ENCODE data around the gene FRMD4A. TPM values are rescaled to one million over a fixed set of nuclear protein-coding genes. Genes with fewer than 3 reads are reported as not detected.

The FRMD4A gene
- total RNA-seq, 1 experiment from 2014 or later = 7.1 TPM

- no peak overlapping the region for H3K27ac ChIP-seq (ENCODE audit: low read length)
- intact Hi-C loops (cut with micrococcal nuclease) = no loop called here
- CTCF ChIA-PET = no interaction called here
These were observed 488.6 kb downstream of the FRMD4A start for GRCh38 chr10:13842117-13842516.

GRCh38 chr10:13840036-13840435 is 490.7 kb downstream of the FRMD4A start:
- POLR2A ChIA-PET (ENCODE audit: unreplicated experiment) = no interaction called here
- no peak overlapping the region for H3K4me2 ChIP-seq (ENCODE audit: low read length)
- CTCF ChIA-PET = no interaction called here

More at GRCh38 chr10:13842117-13842516, 488.6 kb downstream of the FRMD4A start:
- Histone ChIP-seq H3F3A (ENCODE audit: low read length, unreplicated experiment) (no peaks in the 10 kb centered on the region), H3K4me2 (ENCODE audit: low read length) (no peak overlapping the region), H3K9me2 (replicated peaks; ENCODE audit: low read length) (no peaks in the 10 kb centered on the region), H2AFZ (ENCODE audit: low read length) (no peak overlapping the region), H4K20me1 (ENCODE audit: low read length) (no peaks in the 10 kb centered on the region), H3K27me3 (ENCODE audit: low read length) (no peaks in the 10 kb centered on the region), H3K9ac (ENCODE audit: low read length) (no peak overlapping the region), H3K79me2 (ENCODE audit: low read length) (no peaks in the 10 kb centered on the region), H3K36me3 (ENCODE audit: low read depth, low read length) (no peaks in the 10 kb centered on the region), H3K9me3 (ENCODE audit: low read length) (no peaks in the 10 kb centered on the region), H3K4me1 (ENCODE audit: insufficient read depth, low read length) (peaks cover 5% of the 10 kb centered on the region; the same call in 1 of the 2 replicates), H3K4me3 (ENCODE audit: low read length) (no peak overlapping the region)
- DNase-seq (no peak), ATAC-seq (no peak)
- BruUV-seq (replicated peaks) = no TSS peak
- TF ChIP-seq EZH2phosphoT487 (IDR thresholded peaks at IDR 0.05; ENCODE audit: borderline replicate concordance, low read length) (no peak), CTCF (conservative IDR thresholded peaks at IDR 0.05; ENCODE audit: low read depth, low read length) (no peak), EZH2 (IDR thresholded peaks at IDR 0.05; ENCODE audit: low read length, unreplicated experiment) (no peak)
- POLR2A ChIA-PET (ENCODE audit: unreplicated experiment) = no interaction called here

More at GRCh38 chr10:13840036-13840435, 490.7 kb downstream of the FRMD4A start:
- Histone ChIP-seq H3K4me3 (ENCODE audit: low read length) (no peak overlapping the region), H3K27me3 (ENCODE audit: low read length) (no peaks in the 10 kb centered on the region), H3K9me3 (ENCODE audit: low read length) (no peaks in the 10 kb centered on the region), H4K20me1 (ENCODE audit: low read length) (no peaks in the 10 kb centered on the region), H3K9ac (ENCODE audit: low read length) (no peak overlapping the region), H3K4me1 (ENCODE audit: insufficient read depth, low read length) (peaks cover 5% of the 10 kb centered on the region; the same call in 1 of the 2 replicates), H2AFZ (ENCODE audit: low read length) (no peak overlapping the region), H3K79me2 (ENCODE audit: low read length) (no peaks in the 10 kb centered on the region), H3K27ac (ENCODE audit: low read length) (no peak overlapping the region), H3K36me3 (ENCODE audit: low read depth, low read length) (no peaks in the 10 kb centered on the region), H3K9me2 (replicated peaks; ENCODE audit: low read length) (no peaks in the 10 kb centered on the region), H3F3A (ENCODE audit: low read length, unreplicated experiment) (no peaks in the 10 kb centered on the region)
- TF ChIP-seq EZH2phosphoT487 (IDR thresholded peaks at IDR 0.05; ENCODE audit: borderline replicate concordance, low read length) (no peak), EZH2 (IDR thresholded peaks at IDR 0.05; ENCODE audit: low read length, unreplicated experiment) (no peak), CTCF (conservative IDR thresholded peaks at IDR 0.05; ENCODE audit: low read depth, low read length) (no peak)
- DNase-seq (no peak), ATAC-seq (no peak)
- BruUV-seq (replicated peaks) = no TSS peak
- intact Hi-C loops (cut with micrococcal nuclease) = no loop called here
